HG02571 (cell line): ENCODE results near the gene HRH1.
"Not testable (repeated sequence)": the region's sequence is repeated elsewhere in the genome, so short reads cannot be mapped to it uniquely, and the experiment has no call there.

ENCODE experiments used
- ATAC-seq: cut with Tn5 transposase; IDR thresholded peaks from one replicate; pipeline ENCODE4 v1.9.1; 2021; ENCODE audit warnings: mild to moderate bottlenecking, moderate library complexity; ENCODE audit not compliant: unreplicated experiment

HRH1 gene

DNA sequence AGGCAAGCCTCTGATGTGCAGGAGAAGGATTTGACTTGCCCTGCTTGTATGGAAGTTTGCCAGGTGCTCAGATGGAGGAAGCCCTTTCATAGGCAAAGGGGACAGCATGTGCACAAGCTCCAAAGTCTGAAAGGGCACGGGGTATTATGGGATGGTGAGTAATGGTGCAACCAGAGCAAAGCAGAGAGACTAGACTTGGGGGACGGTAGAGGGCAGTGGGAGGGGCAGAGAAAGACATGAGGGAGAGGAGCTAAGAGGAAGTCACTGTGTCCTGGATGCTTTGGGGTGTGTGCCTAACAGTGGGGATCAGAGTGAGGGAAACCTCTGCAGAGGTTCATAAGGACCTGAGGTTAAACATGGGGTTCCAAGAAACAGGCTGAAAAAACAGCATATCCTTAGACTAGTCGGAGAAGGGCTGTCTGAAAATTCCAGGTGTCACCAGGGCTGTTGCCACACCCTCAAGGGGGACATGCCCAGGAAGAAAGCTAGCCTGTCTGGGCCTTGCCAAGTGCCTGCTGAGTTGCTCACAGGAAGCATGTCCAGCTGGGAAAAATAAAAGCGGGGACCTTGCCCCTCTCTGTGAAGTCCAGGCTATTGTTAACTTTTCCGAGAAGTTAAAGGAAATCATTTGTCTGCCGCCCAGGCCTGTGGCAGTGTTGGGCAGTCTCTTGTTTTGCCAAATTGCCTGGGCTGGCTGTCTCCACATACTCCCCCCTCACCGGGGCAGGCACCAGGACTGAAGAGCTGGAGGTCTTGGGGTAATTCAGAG is 47.1 kb downstream of the HRH1 start:
- ATAC-seq, result no peak

DNA sequence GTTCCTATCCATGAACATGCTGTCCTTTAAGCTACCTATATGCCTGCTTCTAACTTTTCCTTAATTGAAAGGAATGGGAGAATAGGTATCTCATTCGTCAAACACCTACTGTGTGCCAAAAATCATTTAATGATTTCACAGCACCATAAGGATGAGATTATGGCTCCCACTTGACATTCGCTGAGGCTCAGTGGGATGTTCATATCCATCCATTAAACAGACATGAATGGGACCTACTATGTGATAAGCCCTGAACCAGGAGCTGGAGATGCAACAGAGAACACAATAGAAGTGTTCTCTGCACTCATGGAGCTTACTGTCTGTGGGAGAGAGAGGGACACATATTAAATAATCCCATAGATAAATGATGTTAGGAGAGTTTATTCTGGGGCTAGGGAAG is 49.7 kb downstream of the HRH1 start:
- ATAC-seq, result no peak

DNA sequence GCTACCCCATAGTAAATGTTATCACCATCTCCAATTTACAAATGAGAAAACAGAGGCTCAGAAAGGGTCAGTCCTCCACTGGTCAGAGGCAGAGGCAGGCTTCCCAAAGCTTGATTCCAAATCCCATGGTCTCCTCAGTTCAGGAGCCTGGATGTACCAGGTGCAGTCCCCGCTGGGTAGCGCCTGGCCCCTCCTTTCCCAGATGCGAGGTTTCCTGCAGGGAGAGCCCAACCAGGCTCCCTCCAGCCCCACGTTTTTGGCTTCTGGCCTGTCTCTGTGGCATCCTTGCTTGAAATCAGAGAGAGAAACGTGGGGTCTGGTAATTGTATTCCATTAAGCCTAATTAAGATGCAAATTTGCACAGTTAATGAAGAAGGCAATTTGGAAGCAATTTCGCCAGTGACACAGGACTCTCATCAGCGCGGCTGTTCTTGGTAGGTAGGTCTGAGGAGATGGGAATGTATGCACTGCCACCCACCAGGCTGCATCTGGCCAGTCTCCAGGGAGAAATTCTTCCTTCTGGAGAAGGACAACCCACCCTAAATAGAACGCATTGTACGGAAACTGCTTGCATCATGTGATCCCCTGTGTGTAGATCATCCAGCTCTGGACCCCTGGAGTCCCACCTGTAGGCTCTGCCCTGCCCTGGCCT is 50.5 kb downstream of the HRH1 start:
- ATAC-seq, result no peak

DNA sequence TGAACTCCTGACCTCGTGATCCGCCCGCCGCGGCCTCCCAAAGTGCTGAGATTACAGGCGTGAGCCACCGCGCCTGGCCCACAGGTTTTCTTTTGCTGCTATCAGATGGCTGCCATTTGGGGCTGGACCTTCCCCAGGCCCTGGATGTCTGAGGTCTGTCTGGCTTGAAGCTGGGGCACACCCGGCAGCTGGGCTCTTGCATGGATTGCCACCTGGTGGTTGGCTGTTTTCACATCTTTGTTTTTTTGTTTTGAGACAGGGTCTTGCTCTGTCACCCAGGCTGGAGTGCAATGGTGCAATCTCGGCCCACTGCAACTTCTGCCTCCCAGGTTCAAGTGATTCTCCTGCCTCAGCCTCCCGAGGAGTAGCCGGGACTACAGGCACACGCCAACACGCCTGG is 51.6 kb downstream of the HRH1 start:
- ATAC-seq, result not testable (repeated sequence)

DNA sequence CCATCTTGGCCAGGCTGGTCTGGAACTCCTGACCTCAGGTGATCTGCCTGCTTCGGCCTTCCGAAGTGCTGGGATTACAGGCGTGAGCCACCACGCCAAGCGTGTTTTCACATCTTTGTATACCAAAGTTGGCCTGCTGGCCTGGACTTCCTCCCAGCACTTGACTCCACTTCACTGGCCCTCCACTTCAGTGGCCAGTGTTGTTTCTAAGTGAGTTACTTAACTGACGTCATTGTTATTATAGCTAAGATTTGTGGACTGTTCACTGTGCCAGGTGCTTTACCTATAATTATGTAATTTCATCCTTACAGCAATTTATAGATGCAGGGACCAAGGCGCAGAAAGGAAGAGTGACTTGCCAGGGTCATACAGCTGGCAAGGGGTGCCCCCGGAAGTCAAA is 52.0 kb downstream of the HRH1 start:
- no peak for ATAC-seq

DNA sequence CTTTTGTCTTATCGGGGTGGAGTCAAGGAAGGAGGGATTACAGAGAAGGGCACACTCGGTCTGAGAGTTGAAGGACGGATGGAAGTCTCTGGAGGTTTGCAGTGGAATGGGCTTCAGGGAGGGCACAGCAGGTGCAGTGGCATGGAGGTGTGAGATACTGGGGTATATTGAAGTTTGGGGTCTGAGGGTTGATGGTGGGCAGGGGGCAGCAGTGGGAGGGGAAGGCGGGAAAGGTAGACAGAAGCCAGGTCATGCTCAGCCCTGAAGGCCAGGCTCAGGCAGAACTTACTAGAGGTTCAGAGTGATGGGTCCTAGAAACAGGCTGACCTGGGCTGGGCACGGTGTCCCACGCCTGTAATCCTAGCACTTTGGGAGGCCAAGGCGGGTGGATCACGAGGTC is 52.7 kb downstream of the HRH1 start:
- no peak for ATAC-seq

DNA sequence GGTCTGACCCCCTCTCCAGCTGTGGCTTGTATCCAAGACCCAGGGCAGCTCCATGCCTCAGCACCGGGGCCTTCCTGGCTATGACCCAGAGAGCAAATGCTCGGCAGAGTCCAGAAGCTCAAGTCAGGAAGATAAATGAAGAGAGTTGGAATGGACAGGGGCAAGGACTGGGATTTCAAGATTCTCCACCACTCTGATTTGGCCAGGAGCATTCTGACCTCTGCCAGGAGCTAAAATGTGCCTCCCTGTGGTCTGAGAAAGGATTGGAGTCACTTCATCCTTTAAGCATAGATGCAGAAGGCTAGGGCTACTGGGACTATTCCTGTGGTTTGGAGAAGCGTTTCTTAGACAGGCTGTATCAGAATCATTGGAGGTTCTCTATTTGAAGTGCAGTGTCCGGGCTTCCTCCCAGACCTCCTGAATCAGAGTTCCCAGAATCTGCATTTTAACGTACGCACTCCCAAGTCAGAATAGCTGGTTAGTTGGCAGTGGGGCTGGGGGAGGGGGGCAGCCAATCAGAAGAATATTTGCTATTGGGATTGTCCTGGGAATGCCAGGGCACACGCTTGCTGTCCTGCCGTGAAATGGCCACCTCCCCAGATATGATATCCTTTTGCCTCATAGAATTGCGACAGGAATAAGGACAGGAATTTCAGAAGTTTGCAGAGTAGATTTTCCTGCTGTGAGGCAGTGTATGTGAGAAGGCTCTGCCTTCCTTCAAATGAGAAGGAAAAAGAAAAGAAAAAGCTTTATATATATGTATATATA is 57.4 kb downstream of the HRH1 start:
- no peak for ATAC-seq

DNA sequence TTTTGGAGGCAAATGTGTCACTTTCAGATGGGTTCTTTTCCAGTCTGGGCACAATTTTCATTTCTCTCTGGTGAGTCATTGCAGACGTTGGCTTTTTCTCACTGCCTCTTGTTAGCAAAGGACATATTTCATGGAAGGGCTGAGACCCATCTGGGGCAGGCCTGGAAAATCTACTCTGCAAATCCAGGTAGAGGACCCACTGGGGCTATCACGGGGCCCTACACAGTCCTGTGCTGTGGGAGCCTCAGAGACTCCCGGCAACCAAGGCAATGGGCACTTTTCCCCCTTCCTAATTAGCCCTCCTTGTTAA is 58.0 kb downstream of the HRH1 start:
- ATAC-seq, result no peak

DNA sequence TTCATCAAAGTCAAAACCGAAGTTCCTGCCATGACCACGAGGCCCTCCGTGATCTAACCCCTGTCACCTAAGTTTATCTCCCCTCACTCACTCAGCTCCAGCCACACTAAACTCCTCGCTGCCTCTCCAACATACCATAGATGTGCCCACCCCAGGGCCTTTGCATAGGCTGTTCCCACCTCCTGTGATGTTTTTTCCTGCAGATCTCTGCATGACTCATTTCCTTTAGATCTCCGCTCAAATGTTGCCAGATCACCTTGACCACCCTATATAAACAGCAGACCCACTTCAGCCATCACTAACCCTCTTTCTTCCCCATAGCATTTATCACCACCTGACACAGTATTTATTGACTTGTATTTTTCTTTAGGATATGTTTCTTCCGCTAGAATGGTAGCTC is 58.5 kb downstream of the HRH1 start:
- no peak for ATAC-seq

DNA sequence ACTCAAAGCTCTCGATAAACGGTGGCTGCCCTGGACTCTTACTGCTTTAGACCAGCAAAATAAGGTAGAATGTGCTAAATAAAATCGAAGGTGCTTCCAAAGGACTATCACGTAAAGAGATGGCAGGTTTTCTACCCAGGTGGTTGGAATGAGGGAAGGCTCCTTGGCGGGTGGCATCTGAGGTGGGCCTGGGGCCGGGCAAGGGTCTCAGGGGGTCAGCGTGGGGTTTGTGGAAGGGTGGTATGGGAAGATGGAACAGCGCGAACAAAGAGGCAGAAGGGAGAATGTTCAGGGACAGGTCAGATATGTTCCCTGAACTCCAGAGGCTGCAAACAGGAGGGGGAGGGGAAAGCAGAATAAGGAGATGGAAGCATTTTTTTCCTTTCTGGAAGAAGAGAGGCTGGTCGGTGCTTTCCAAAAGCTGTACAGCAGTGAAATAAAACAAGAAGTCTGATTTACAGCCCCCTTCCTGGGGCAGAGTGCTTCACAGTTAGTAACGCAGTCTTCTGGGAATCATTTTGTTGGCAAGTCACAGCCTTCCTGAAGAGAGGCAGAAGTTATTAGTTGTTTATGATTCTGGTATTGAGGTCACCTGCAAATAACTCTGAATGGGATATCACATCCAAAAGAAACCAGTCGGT is 59.6 kb downstream of the HRH1 start:
- ATAC-seq, result no peak

DNA sequence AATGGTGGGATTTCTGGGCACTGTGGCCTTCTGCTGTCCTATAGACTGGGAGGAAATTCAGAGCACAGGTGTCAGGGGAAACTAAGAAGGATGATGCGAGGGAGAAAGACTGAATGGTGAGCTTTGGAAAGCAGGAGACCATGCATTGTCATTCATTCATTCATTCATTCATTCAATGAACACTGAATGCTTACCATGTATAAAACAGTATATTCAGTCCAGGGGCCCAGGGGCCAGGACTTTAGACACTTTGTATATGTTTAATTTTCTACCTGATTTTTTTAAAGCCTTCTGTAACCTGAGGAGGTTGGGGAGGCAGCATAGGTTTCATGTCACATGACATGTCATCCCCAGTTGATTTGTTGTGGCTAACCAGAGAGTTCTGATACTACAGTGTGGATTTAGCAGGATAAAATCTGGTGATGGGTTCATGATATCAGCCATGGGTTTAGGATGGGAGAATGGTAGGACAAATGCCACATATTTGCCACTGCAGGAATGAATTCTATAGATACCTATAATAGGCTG is 60.2 kb downstream of the HRH1 start:
- ATAC-seq, result no peak

DNA sequence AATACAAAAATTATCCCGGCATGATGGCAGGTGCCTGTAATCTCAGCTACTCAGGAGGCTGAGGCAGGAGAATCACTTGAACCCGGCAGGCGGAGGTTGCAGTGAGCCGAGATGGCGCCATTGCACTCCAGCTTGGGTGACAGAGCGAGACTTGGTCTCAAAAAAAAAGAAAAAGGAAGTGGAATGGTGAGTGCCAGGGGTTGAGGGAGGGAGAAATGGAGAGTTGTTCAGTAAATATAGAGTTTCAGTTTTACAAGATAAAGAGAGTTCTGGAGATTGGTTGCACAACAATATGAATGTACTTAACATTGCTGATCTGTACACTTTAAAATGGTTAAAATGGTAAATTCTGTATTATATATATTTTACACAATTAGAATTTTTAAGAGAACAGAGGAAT is 63.1 kb downstream of the HRH1 start:
- ATAC-seq, result not testable (repeated sequence)

DNA sequence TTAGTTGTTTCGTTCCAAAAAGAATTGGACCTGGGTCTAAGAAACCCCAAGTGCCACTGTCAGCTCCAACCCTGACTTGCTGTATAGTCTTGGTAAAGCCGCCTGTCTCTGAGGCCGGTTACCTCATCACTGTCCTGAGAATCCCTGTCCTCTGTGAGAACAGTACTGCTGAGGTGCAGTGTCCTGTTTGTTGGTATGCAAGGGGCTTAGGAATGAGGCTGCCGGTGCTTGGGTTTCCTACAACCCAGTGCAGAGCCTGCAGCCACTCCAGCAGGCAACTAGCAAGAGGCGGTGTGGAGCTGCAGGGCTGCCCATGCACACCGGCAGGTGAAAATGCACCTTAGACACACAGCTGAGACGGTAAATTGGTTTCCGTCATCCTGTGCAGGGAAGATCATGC is 65.9 kb downstream of the HRH1 start:
- no peak for ATAC-seq

DNA sequence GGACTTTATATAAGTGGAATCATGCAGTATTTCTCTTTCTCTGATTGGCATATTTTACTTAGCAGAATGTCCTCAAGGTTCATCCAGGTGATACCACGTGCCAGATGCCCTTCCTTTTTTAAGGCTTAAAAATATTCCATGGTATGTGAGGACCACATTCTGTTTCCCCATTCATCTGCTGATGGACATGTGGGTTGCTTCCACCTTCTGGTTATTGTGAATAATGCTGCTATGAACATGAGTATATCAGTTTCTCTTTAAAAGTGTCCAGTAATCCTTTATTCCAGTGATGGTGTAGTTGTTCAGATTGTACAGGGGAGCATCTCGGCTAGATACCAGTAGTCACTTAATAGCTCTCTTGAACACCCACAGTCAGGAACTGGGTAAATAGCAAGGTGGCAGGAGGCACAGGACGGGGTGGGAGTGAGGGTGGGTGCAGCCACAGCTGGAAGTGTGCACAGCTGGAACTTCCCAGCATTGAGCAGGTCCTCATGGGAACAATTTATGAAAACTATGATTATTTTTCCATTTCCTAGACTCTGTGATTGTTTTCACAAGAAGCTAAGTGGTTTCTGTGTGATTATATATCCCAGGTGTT is 67.6 kb downstream of the HRH1 start:
- ATAC-seq, result no peak

DNA sequence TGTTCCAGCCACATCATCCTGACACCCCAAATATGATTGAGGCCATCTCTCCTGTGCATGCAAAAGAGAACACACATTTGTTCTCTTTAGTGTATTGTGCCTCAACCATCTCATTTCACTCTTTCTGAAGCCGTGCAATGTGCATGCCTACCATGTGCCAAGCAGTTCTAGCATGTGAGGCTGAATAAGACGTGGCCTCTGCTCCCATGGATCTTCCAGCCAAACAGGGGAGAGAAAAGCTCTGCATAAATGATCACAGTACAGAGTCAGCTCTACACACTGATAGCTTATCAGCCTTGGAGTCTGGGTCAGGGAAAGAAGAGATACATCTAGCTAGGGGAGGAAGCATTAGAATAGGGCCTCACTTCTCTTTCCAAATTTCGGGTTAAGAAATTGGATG is 69.7 kb downstream of the HRH1 start:
- no peak for ATAC-seq

DNA sequence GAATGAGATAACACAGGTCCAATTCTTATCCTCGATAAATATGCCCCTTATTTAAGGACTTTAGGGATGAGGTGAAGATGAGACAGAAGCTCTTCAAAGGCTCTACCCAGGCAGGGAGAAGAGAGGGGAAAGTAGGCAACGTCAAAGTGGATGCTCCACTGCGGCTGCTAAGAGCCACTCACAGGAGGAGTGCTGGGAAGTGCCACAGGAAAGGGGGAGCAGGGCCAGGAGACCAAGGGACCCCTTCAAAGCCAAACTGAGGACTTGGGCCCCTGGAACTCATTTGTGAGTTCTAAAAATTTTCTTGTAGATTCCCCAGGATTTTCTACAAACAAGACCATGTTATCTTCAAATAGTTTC is 70.6 kb downstream of the HRH1 start:
- ATAC-seq, result no peak

DNA sequence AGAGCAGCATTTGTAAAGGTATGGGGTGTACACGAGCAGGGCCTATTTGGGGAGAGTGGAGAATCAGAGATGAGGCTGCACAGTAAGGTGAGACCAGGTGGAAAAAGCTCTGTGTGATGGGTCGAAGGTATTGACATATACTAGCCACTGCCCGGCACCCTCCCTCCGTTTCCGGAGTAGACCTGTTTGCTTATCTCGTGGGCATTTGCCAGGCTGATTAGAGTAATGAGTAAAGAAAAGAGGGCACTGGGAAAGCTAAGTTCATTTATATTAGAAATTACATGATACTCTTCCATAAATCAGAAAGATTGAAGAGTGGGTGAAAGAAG is 71.7 kb downstream of the HRH1 start:
- no peak for ATAC-seq

DNA sequence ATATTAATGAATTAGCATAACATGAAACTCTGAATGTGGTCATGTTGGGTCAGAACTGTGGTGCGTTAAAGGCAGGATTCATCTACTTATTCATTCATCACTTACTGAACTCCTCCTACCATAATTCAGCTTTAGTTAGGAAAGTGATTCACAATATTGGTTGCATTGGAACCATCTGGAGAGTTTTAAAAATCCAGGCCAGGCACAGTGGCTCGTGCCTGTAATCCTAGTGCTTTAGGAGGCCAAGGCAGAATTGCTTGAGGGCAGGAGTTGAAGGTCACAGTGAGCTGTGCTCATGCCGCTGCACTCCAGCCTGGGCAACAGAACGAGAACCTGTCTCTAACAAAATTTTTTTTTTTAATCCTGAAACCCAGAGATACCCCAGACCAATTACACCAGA is 73.7 kb downstream of the HRH1 start:
- no peak for ATAC-seq

DNA sequence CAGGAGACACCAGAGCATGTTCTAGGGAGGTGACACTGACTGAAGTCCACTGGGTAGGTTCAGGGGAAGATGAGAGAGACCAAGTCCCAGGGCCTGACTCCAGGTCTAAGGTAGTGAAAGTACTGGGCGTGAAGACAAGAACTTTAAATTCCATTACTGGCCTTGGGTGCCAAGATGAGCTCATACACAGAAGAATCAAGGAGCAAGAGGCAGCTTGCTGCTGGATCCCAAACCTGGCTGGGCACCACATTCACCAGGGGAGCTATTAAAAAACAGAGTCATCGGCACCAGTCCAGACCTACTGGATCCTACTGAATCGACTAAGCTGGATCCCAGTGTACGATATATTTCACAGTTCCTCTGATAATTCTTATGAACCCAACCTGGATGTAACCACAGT is 75.8 kb downstream of the HRH1 start:
- no peak for ATAC-seq

DNA sequence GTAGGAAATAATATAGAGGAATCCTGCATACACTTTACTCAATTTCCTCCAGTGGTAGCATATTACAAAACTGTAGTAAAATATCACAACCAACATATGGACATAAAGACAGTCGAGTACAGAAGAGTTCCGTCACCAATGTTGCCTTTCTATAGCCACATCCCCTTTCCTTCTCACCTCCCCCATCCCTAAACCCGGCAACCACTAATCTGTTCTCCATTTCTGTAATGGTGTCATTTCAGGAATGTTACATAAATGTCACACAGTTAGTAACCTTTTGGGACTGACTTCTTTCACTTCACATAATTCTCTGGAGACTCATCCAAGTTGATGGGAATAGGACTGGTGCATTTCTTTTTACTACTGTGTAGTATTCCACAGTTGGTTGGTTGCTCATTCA is 76.5 kb downstream of the HRH1 start:
- ATAC-seq, result no peak

DNA sequence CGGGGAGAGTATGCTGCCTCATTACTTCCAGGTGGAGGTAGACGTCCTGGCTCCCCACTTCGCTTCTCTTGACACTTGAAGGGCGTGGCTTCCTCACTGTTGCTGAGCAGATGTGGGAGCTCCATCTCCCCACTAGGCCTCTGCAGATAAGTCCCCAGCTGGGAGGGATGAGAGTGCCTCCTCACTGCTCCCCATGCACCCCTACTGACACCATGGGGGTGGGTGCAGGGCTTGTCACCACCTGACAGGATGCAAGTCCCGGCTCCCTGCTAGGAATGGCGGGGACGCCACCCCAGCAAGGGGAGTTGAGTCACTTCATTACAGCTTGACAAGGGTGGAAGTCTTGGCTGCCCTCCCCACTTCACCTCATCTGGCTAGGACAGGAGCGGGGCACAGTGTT is 81.1 kb downstream of the HRH1 start:
- no peak for ATAC-seq
